Measurements from ENCODE around the gene TBXAS1. TPM values are rescaled to one million over a fixed set of nuclear protein-coding genes. Genes with fewer than 3 reads are reported as not detected.

The TBXAS1 gene
- total and polyA plus RNA-seq, 2 of the 8 experiments (the other 6 are each of a cell fraction or from before 2014, with no cell fraction given) = 0.86 to 2.1 TPM

- Histone ChIP-seq H2BK5ac (ENCODE audit: low read depth, low read length) (no peak overlapping the region), H2AFZ (ENCODE audit: low read length) (no peak overlapping the region), H3K79me1 (ENCODE audit: low read depth, low read length) (no peaks in the 10 kb centered on the region), H4K91ac (replicated peaks; ENCODE audit: insufficient read length, low read length) (no peak overlapping the region), H3K4me1 (replicated peaks in 1 of 4; ENCODE audit: control insufficient read depth in 3 of 4, insufficient read depth in 4 of 4, low read length in 3 of 4) (no peaks in the 10 kb centered on the region), H2BK12ac (ENCODE audit: low read depth, low read length) (no peak overlapping the region), H3K23me2 (ENCODE audit: low read depth, low read length) (no peaks in the 10 kb centered on the region; the same call in 1 of the 2 replicates), H3K4ac (replicated peaks; ENCODE audit: insufficient read length, low read depth, low read length) (no peak overlapping the region), H3K27me3 (replicated peaks in 1 of 4; ENCODE audit: control insufficient read depth in 3 of 4, extremely low read depth in 1 of 4, insufficient read depth in 3 of 4, low read length in 3 of 4) (no peaks in the 10 kb centered on the region), H3K9me3 (ENCODE audit: insufficient read depth in 2 of 2, low read depth in 1 of 2, low read length in 1 of 2) (no peaks in the 10 kb centered on the region), H2BK120ac (replicated peaks; ENCODE audit: low read depth, low read length) (no peak overlapping the region), H3K4me3 (ENCODE audit: extremely low read depth in 1 of 4, insufficient read depth in 2 of 4, low read depth in 3 of 4, low read length in 4 of 4) (no peak overlapping the region), H3K36me3 (ENCODE audit: control insufficient read depth in 2 of 4, insufficient read depth in 4 of 4, low read length in 3 of 4) (no peaks in the 10 kb centered on the region), H2BK20ac (ENCODE audit: low read length) (no peak overlapping the region), H3K27ac (ENCODE audit: low read depth, low read length) (no peak overlapping the region), H2BK15ac (ENCODE audit: low read length) (no peak overlapping the region), H3K9ac (replicated peaks in 1 of 4; ENCODE audit: extremely low read depth in 1 of 4, low read depth in 3 of 4, low read length in 3 of 4) (no peak overlapping the region), H3K18ac (ENCODE audit: extremely low read depth, low read length) (no peak overlapping the region), H3K56ac (replicated peaks; ENCODE audit: insufficient read length, low read depth, low read length) (no peak overlapping the region), H3K4me2 (ENCODE audit: insufficient read depth in 1 of 2, low read depth in 2 of 2, low read length in 2 of 2) (no peak overlapping the region), H3K14ac (ENCODE audit: insufficient read length) (no peak overlapping the region), H4K20me1 (replicated peaks in 1 of 2; ENCODE audit: control insufficient read depth in 1 of 2, insufficient read depth in 2 of 2, low read length in 2 of 2) (no peaks in the 10 kb centered on the region), H4K5ac (ENCODE audit: insufficient read length, low read depth, low read length) (no peak overlapping the region), H3K79me2 (ENCODE audit: control insufficient read depth in 1 of 2, insufficient read depth in 2 of 2, low read length in 2 of 2) (no peaks in the 10 kb centered on the region), H3K23ac (ENCODE audit: insufficient read length) (no peak overlapping the region), H2AK5ac (ENCODE audit: low read depth, low read length) (no peak overlapping the region), H4K8ac (ENCODE audit: extremely low read depth, insufficient read depth, low read length) (no peak overlapping the region)
- DNase-seq (ENCODE audit: low read depth in 1 of 2, low spot score in 2 of 2) (no peak), FAIRE-seq (no peak)
- POLR2A ChIA-PET (ENCODE audit: partially characterized antibody) = interaction anchor here (1.5 kb wide), 1 partner anchor 15 kb away, joined by 3 read pairs; no protein-coding TSS in a partner anchor
- WGBS, 2 experiments (ENCODE audit: extremely low coverage in 1 of 2, insufficient coverage in 1 of 2, insufficient read length in 1 of 2, insufficient replicate concordance in 2 of 2, low coverage in 1 of 2, low lambda C conversion rate in 2 of 2, missing lambda C conversion rate in 1 of 2) = 92% methylated on average over 9 of the region's 9 CpGs; no CpG with 5 or more reads in 1 of the 2 experiments
- CTCF ChIA-PET (ENCODE audit: partially characterized antibody) = interaction anchor here (1.3 to 1.4 kb wide), 2 partner anchors 115 to 127 kb away, joined by 3 to 4 read pairs; no protein-coding TSS in a partner anchor
- TF ChIP-seq ASH2L (IDR thresholded peaks at IDR 0.05; ENCODE audit: low read length) = no peak
- TF ChIP-seq MAFK (IDR thresholded peaks at IDR 0.05; ENCODE audit: low read depth, low read length) = no peak
- TF ChIP-seq USF2 (IDR thresholded peaks at IDR 0.05; ENCODE audit: low read length) = no peak
- TF ChIP-seq POU5F1 (IDR thresholded peaks at IDR 0.05; ENCODE audit: low read depth, low read length) = no peak
- no peak for TF ChIP-seq NRF1 (IDR thresholded peaks at IDR 0.05; ENCODE audit: low read depth, low read length)
- TF ChIP-seq TAF1 (IDR thresholded peaks at IDR 0.05; ENCODE audit: low read depth, low read length) = no peak
- no peak for TF ChIP-seq CHD1 (IDR thresholded peaks at IDR 0.05; ENCODE audit: low read depth, low read length)
- no peak for TF ChIP-seq NANOG (IDR thresholded peaks at IDR 0.05; ENCODE audit: insufficient read depth, low read depth, low read length, poor library complexity, severe bottlenecking)
- no peak for TF ChIP-seq TBP (IDR thresholded peaks at IDR 0.05; ENCODE audit: low read depth, low read length)
- no peak for TF ChIP-seq PHF8 (conservative IDR thresholded peaks at IDR 0.05; ENCODE audit: low read depth, low read length)
- no peak for TF ChIP-seq KDM4A (IDR thresholded peaks at IDR 0.05; ENCODE audit: low read depth, low read length, severe bottlenecking)
These were observed 45.2 kb downstream of the TBXAS1 start for GRCh38 chr7:139874302-139874629.

Data from H1 (cell line).